T follicular helper cell (primary cell): ENCODE measurements around the gene CACNA1I.

ENCODE experiments used
- DNase-seq: peaks from one replicate; pipeline ENCODE4 v3.0.0-alpha.2; 2020; ENCODE audit warnings: low read depth

CACNA1I gene

GRCh38 chr22:39597236-39597869 lies 26.8 kb downstream of the CACNA1I start:
- no peak for DNase-seq

- DNase-seq = peak; percentile 63
Measured at GRCh38 chr22:39598017-39598965, 27.7 kb downstream of the CACNA1I start.

- no peak for DNase-seq
Measured at GRCh38 chr22:39600491-39601179, 30.1 kb downstream of the CACNA1I start.

GRCh38 chr22:39601180-39601535 lies 30.6 kb downstream of the CACNA1I start:
- no peak for DNase-seq

- no peak for DNase-seq
Measured at GRCh38 chr22:39603345-39603744, 32.8 kb downstream of the CACNA1I start.

- no peak for DNase-seq
Measured at GRCh38 chr22:39610246-39610645, 39.7 kb downstream of the CACNA1I start.

GRCh38 chr22:39610766-39611165 lies 40.2 kb downstream of the CACNA1I start:
- DNase-seq = no peak

- DNase-seq = no peak
Measured at GRCh38 chr22:39611360-39611759, 40.8 kb downstream of the CACNA1I start.

- no peak for DNase-seq
Measured at GRCh38 chr22:39612811-39613548, 42.4 kb downstream of the CACNA1I start.

- DNase-seq = no peak
Measured at GRCh38 chr22:39613549-39613921, 43.0 kb downstream of the CACNA1I start.

- no peak for DNase-seq
Measured at GRCh38 chr22:39614442-39614841, 43.9 kb downstream of the CACNA1I start.

GRCh38 chr22:39616051-39616450 lies 45.5 kb downstream of the CACNA1I start:
- DNase-seq = no peak

- DNase-seq = no peak
Measured at GRCh38 chr22:39616781-39617180, 46.2 kb downstream of the CACNA1I start.

- DNase-seq = no peak
Measured at GRCh38 chr22:39617342-39617741, 46.8 kb downstream of the CACNA1I start.

- DNase-seq = no peak
Measured at GRCh38 chr22:39617970-39618757, 47.6 kb downstream of the CACNA1I start.

GRCh38 chr22:39618996-39619530 lies 48.5 kb downstream of the CACNA1I start:
- no peak for DNase-seq

GRCh38 chr22:39620924-39621690 lies 50.6 kb downstream of the CACNA1I start:
- DNase-seq = no peak

GRCh38 chr22:39621826-39622225 lies 51.3 kb downstream of the CACNA1I start:
- DNase-seq = no peak

- DNase-seq = peak; percentile 63
Measured at GRCh38 chr22:39622881-39623367, 52.4 kb downstream of the CACNA1I start.
